Heart right ventricle (tissue), 16 donors: ENCODE data around the gene PERM1. TPM values are rescaled to one million over a fixed set of nuclear protein-coding genes. Genes with fewer than 3 reads are reported as not detected.
A peak's percentile ranks its signal among the peaks of the same experiment; 100 is the strongest.

Source experiments
- ATAC-seq, 8 donors: fragments of 200-7000 bp; cut with Tn5 transposase; one replicate each; pipeline ENCODE4 v1.9.1; 2020; ENCODE audit warnings: mild to moderate bottlenecking in 8 of 8, moderate library complexity in 8 of 8, moderate number of reproducible peaks in 1 of 8
- DNase-seq, 2 donors: peaks; one replicate each; pipeline ENCODE4 v3.0.0-alpha.2; 2020
- H3K27ac ChIP-seq, 10 donors: fragments of 200-600 bp; sonication (generic) in 2 of 10; one replicate each; pipeline versions ENCODE4 v1.5.0 to v1.8.0; 2020 to 2022; ENCODE audit warnings: mild to moderate bottlenecking in 3 of 10
- H3K27me3 ChIP-seq, 7 donors: fragments of 200-600 bp; one replicate each; pipeline ENCODE4 v1.8.0; 2021 to 2022; ENCODE audit warnings: mild to moderate bottlenecking in 2 of 7
- H3K36me3 ChIP-seq, 9 donors: fragments of 200-600 bp; sonication (generic) in 1 of 9; one replicate each; pipeline versions ENCODE4 v1.5.0 to v1.8.0; 2020 to 2022; ENCODE audit warnings: mild to moderate bottlenecking in 2 of 9
- H3K4me1 ChIP-seq, 9 donors: fragments of 200-600 bp; sonication (generic) in 1 of 9; one replicate each; pipeline versions ENCODE4 v1.5.0 to v1.8.0; 2020 to 2022; ENCODE audit warnings: mild to moderate bottlenecking in 4 of 9
- H3K4me3 ChIP-seq, 10 donors: fragments of 200-600 bp; sonication (generic) in 2 of 10; one replicate each; pipeline versions ENCODE4 v1.5.0 to v1.8.0; 2020 to 2022; ENCODE audit warnings: mild to moderate bottlenecking in 7 of 10, moderate library complexity in 2 of 10
- H3K9me3 ChIP-seq, 11 donors: fragments of 200-600 bp in 10 of 11; sonication (generic) in 2 of 11; one replicate each; pipeline versions ENCODE4 v1.5.0 to v1.8.0; 2013 to 2022; ENCODE audit warnings: mild to moderate bottlenecking in 2 of 11, control low read depth in 1 of 11, moderate library complexity in 1 of 11
- WGBS, 2 donors: extraction: QIAGEN DNeasy Blood & Tissue Kit; methylation state at CpG; one replicate each; pipeline ENCODE4 v1.1.7; 2013; ENCODE audit warnings: inconsistent platforms in 1 of 2; 5-methylcytosine and 5-hydroxymethylcytosine counted together
- intact Hi-C, 10 donors: fragments of 100-400 bp; cut with DNase I; formaldehyde crosslinking; loops; one replicate each; pipeline versions ENCODE4 v1.11.1 to v1.14.2; 2022
- polyA plus RNA-seq, 2 donors: library from polyadenylated mRNA; stranded (reverse); fragments of 200-250 nt; gene quantifications; one replicate each; pipeline ENCODE4 v1.2.3, GENCODE V29; 2013
- total RNA-seq, 10 donors: library from RNA; stranded (reverse); fragmentation: NEBNext Ultra II Directional in 3 of 10; extraction: Animal tissue kit (Norgen Biotek cat#: 25700) in 3 of 10; gene quantifications; one replicate each; pipeline versions ENCODE4 v1.2.1 to v1.2.4, GENCODE V29; 2021 to 2023
- TF ChIP-seq, protein P1 (sequence below), 9 donors: fragments of 200-600 bp; sonication (generic) in 2 of 9; IDR thresholded peaks; one replicate each; pipeline versions ENCODE4 v1.5.0 to v1.8.0; 2021 to 2022; ENCODE audit warnings: antibody characterized with exemption in 9 of 9, mild to moderate bottlenecking in 5 of 9, moderate library complexity in 1 of 9
- donor health status: Arrhythmogenic right ventricular cardiomyopathy.
- donor health status: ischemic (EF 13 %, LVEDD 7.1; RV severe dilation, severe dysfunction).
- donor health status: healthy with polysubstance abuse.
- donor health status: DM: no; HTN: yes; CAD: no.
- donor health status: DM: no; HTN: no; CAD: no.
- donor health status: ischemic (EF 25% LVEDD 6.9; RV normal size, moderate dysfunction).
- donor health status: ischemic (EF 25% LVEDD 5.7; RV mildly dilated, moderate dysfunction).
- donor health status: healthy.
- donor health status: DM: yes; HTN: yes; CAD: no.
- donor health status: Ischemic cardiomyopathy.
- donor health status: ischemic (EF 35%, LVEDD 5.7; RV mildly dilated, moderate dysfunction).
- donor health status: nonischemic (EF 11% LVEDD 7.7; RV severe dilation, severe dysfunction).
- donor health status: DM: yes; HTN: yes; CAD: no.
- donor health status: PGD.
- donor health status: ischemic (EF 29% LVEDD 5.4; RV normal size, mild dysfunction).
- donor health status: nonischemic (EF 23%, LVEDD 6.1; RV moderate dilation, normal function).

The PERM1 gene
- total and polyA plus RNA-seq, 12 donors: 55.1 to 513 (median 122) TPM

DNA sequence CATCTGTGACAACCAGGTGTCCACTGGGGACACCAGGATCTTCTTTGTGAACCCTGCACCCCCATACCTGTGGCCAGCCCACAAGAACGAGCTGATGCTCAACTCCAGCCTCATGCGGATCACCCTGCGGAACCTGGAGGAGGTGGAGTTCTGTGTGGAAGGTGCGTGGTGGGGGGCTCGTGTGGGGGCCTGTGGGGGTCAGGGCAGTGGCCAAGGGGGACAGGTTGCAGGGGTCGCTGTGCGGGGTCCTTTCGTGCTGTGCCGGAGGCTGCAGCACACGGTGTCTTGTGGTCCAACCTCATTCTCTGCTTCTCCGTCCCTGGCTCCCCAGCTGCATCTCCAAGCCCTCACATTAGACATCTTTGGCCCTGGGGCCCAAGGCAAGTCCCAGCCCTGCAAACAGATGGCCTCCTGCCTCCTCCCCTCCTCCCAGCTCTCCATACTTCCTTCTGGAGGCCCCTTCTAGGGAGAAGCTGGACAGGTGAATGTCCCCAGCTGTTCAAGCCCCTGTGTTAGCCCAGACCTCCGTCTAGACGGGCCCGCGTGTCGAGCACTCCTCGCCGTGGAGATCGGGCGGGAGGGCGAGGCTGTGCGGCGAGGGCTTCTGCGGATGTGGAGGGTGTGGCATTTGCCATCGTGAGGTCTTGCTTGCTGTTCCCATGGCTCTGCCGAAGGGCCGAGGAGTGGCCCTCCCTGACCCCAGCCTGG, 40.6 kb upstream of the PERM1 start:
- Histone ChIP-seq H3K4me1 (peaks cover 22 to 72% (median 36%) of the 10 kb centered on the region in 9 donors), H3K9me3 (no peaks in the 10 kb centered on the region), H3K27ac (peak overlapping the region in 2 of 10 donors; percentile 9 to 36), H3K4me3 (no peak overlapping the region), H3K36me3 (peaks cover 0 to 3% (median 0%) of the 10 kb centered on the region in 9 donors), H3K27me3 (peaks cover 0 to 39% (median 0%) of the 10 kb centered on the region in 7 donors)
- WGBS, 2 donors: 73 to 78% methylated on average over 27 of the region's 27 CpGs
- DNase-seq: no peak
- TF ChIP-seq, protein P1, sequence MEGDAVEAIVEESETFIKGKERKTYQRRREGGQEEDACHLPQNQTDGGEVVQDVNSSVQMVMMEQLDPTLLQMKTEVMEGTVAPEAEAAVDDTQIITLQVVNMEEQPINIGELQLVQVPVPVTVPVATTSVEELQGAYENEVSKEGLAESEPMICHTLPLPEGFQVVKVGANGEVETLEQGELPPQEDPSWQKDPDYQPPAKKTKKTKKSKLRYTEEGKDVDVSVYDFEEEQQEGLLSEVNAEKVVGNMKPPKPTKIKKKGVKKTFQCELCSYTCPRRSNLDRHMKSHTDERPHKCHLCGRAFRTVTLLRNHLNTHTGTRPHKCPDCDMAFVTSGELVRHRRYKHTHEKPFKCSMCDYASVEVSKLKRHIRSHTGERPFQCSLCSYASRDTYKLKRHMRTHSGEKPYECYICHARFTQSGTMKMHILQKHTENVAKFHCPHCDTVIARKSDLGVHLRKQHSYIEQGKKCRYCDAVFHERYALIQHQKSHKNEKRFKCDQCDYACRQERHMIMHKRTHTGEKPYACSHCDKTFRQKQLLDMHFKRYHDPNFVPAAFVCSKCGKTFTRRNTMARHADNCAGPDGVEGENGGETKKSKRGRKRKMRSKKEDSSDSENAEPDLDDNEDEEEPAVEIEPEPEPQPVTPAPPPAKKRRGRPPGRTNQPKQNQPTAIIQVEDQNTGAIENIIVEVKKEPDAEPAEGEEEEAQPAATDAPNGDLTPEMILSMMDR (IDR thresholded peaks at IDR 0.05): no peak
- ATAC-seq: no peak
- intact Hi-C loops: loop anchor here in 1 of 10 donors (10.0 kb wide), 1 partner anchor 272 kb away; no protein-coding TSS in a partner anchor

DNA sequence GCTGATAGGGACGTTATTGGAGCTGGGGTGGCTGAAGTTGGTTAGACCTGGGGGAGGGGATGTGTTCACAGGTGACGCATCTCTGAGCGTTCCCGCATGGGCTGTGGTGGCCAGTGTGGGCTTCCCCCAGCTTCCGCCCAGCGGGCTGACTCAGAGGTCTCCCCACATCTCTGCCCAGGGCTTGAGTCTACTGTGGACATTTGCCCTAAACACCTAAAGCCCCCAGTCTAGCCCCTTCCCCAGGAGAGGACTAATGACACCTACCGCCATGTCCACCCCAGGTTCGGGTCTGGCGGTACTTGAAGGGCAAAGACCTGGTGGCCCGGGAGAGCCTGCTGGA, 40.0 kb upstream of the PERM1 start:
- H3K36me3 ChIP-seq: peaks cover 0 to 3% (median 0%) of the 10 kb centered on the region in 9 donors
- H3K9me3 ChIP-seq: no peaks in the 10 kb centered on the region
- TF ChIP-seq, protein P1 (IDR thresholded peaks at IDR 0.05): no peak
- no peak for DNase-seq
- no peak for ATAC-seq
- H3K4me3 ChIP-seq: peak overlapping the region in 3 of 10 donors; percentile 75 to 91 (median 77)
- intact Hi-C loops: loop anchor here in 1 of 10 donors (10.0 kb wide), 1 partner anchor 273 kb away; no protein-coding TSS in a partner anchor
- 90 to 98% methylated on average over 8 to 10 of the region's 10 CpGs for WGBS, 2 donors
- H3K27me3 ChIP-seq: peaks cover 0 to 39% (median 0%) of the 10 kb centered on the region in 7 donors
- H3K27ac ChIP-seq: peak overlapping the region in 1 of 10 donors; percentile 97
- H3K4me1 ChIP-seq: peaks cover 22 to 70% (median 36%) of the 10 kb centered on the region in 9 donors

DNA sequence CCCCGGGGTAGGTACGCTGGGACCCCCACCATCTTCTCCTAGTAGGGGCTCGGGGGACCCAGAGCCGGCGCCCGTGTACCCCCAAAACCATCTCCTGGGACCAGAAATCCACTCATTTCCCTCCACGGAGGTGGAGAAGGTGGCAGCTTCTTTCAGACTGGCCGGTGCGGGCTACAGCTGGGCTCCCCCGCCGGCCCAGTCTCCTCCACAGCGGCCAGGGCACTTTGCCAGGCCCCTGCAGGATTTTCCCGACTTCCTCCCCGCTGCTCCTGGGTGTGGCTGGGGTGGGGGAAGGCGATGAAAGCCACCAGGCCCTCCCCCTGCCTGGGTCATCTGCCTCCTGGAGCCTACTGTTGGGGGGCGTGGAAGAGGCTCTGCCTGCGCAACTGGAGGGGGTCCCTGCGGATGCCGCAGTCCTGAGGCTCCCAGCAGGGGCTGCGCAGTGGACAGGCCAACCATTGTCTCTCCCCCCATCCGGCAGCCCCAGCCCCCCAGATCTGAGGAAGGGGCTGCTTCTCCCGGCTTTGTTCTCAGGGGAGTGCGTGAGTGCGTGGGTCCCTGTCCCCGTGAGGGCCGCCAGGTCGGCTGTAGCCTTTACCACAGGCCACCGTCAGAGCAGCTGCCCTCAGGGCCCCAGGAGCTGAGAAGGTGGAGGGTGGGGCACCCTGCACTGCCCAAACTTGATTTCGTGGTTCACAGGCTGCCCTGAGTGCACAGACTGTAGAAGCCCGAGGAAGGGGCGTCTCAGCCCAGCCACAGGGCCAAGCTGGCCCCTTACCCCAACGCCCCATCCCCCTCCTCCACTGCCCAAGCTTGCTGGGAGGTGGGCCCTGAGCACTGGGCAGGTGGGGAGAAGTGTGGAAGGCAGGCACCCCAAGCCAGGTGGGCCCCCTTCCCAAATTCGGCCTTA, 39.4 kb upstream of the PERM1 start:
- intact Hi-C loops: loop anchor here in 1 of 10 donors (10.0 kb wide), 1 partner anchor 274 kb away; no protein-coding TSS in a partner anchor
- 31 to 32% methylated on average over 33 of the region's 33 CpGs for WGBS, 2 donors

More for the DNA sequence above, 39.4 kb upstream of the PERM1 start:
- H3K36me3 ChIP-seq: peaks cover 0 to 3% (median 0%) of the 10 kb centered on the region in 9 donors
- TF ChIP-seq, protein P1 (IDR thresholded peaks at IDR 0.05): no peak
- ATAC-seq: peak; percentile 17 to 81 (median 46)
- DNase-seq: peak; percentile 80 to 81
- peaks cover 22 to 64% (median 30%) of the 10 kb centered on the region in 9 donors for H3K4me1 ChIP-seq
- peaks cover 0 to 39% (median 0%) of the 10 kb centered on the region in 7 donors for H3K27me3 ChIP-seq
- peak overlapping the region in 7 of 10 donors; percentile 43 to 98 (median 97) for H3K27ac ChIP-seq
- peak overlapping the region; percentile 63 to 95 (median 78) for H3K4me3 ChIP-seq
- H3K9me3 ChIP-seq: no peaks in the 10 kb centered on the region
